RWPE2 (cell line): ENCODE data around the gene CCDC177.
A peak's percentile ranks its signal among the peaks of the same experiment; 100 is the strongest.

Experiments used
- ATAC-seq: fragments of 200-7000 bp; cut with Tn5 transposase; 3 replicates; pipeline ENCODE4 v1.9.1; 2021; ENCODE audit warnings: low read depth
- DNase-seq: peaks from one replicate; pipeline ENCODE4 v3.0.0-alpha.2; 2020; ENCODE audit warnings: low spot score
- H3K27ac ChIP-seq: fragments of 450-650 bp; 2 replicates; pipeline ENCODE4 v1.5.1; 2017; ENCODE audit warnings: mild to moderate bottlenecking; ENCODE audit not compliant: poor library complexity, severe bottlenecking
- H3K27me3 ChIP-seq: fragments of 250-450 bp; sonication (Bioruptor Pico); 2 replicates; pipeline ENCODE4 v1.5.1; 2021; ENCODE audit warnings: mild to moderate bottlenecking, moderate library complexity; ENCODE audit not compliant: insufficient read depth, poor library complexity, severe bottlenecking
- H3K36me3 ChIP-seq: fragments of 250-450 bp; sonication (Bioruptor Pico); 2 replicates; pipeline ENCODE4 v1.5.1; 2020; ENCODE audit warnings: low read depth, mild to moderate bottlenecking, moderate library complexity
- H3K4me1 ChIP-seq: fragments of 250-450 bp; sonication (Bioruptor Pico); 2 replicates; pipeline ENCODE4 v1.5.1; 2021; ENCODE audit warnings: mild to moderate bottlenecking, moderate library complexity; ENCODE audit not compliant: insufficient read depth, poor library complexity, severe bottlenecking
- H3K4me3 ChIP-seq: fragments of 250-450 bp; sonication (Bioruptor Pico); 2 replicates; pipeline ENCODE4 v1.5.1; 2021; ENCODE audit warnings: mild to moderate bottlenecking, moderate library complexity; ENCODE audit not compliant: severe bottlenecking
- H3K9me3 ChIP-seq: fragments of 250-450 bp; sonication (Bioruptor Pico); 2 replicates; pipeline ENCODE4 v1.5.1; 2021; ENCODE audit warnings: mild to moderate bottlenecking, moderate library complexity; ENCODE audit not compliant: severe bottlenecking
- CTCF ChIP-seq: fragments of 450-650 bp; IDR thresholded peaks from one replicate; pipeline ENCODE4 v1.5.1; 2017; ENCODE audit warnings: mild to moderate bottlenecking, moderate library complexity; ENCODE audit not compliant: poor library complexity, severe bottlenecking

The CCDC177 gene

GRCh38 chr14:69573831-69574262, 824 bp downstream of the CCDC177 start:
- H3K27ac ChIP-seq = no peak overlapping the region
- no peaks in the 10 kb centered on the region for H3K36me3 ChIP-seq
- TF ChIP-seq CTCF = no peak
- ATAC-seq = no peak
- no peak overlapping the region for H3K4me3 ChIP-seq
- peaks cover 76% of the 10 kb centered on the region for H3K27me3 ChIP-seq
- DNase-seq = no peak
- H3K9me3 ChIP-seq = no peaks in the 10 kb centered on the region
- peaks cover 2% of the 10 kb centered on the region for H3K4me1 ChIP-seq

DNA sequence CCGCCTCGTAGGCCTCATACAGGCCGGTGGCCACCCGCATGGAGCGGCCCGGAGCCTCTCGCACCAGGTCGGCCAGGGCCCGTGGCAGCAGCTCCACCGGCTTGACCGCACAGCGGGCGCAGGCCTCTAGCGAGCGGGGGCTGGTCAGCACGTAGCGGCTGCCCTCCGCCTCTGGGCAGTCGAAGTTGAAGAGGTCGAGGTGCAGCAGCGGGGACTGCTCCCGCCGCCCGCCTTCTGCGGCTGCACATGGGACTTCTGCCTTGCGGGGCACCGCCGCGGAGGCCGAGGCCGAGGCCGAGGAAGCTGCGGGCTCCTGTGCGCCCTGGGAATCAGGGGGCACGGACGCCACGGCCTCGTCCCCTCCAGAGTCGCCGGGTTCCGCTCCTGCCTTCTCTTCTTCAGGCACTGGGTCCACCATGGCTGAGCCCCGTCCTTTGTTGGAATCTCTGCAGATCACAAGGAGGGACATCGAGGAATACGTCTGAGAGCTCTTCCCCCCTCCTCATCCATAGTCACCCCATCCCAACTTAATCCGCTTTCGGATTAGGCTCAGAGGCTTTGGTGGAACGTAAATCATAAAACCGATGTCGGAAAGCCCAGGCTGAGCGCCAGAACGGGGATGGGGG, 1.4 kb downstream of the CCDC177 start:
- DNase-seq = no peak
- Histone ChIP-seq H3K4me1 (peaks cover 2% of the 10 kb centered on the region), H3K27ac (no peak overlapping the region), H3K4me3 (no peak overlapping the region), H3K9me3 (no peaks in the 10 kb centered on the region), H3K27me3 (peaks cover 82% of the 10 kb centered on the region), H3K36me3 (no peaks in the 10 kb centered on the region)
- TF ChIP-seq CTCF = no peak
- no peak for ATAC-seq

DNA sequence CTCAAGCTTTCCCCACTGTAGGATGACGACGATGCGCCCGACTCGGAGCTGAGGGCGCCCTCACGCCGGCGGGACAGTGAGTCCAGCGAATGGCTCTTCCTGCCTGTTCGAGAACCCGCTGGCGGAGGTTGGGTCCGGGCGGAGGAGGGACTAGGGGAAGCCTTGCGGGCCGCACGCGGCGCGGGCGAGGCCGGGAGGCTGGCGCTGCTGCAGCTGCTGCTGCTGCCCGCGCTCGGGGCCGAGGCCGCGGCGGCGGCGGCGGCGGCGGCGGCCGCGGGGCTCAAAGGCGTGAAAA, 1.9 kb downstream of the CCDC177 start:
- DNase-seq = no peak
- Histone ChIP-seq H3K27ac (no peak overlapping the region), H3K9me3 (no peaks in the 10 kb centered on the region), H3K27me3 (peaks cover 87% of the 10 kb centered on the region), H3K4me3 (no peak overlapping the region), H3K4me1 (peaks cover 2% of the 10 kb centered on the region), H3K36me3 (no peaks in the 10 kb centered on the region)
- no peak for ATAC-seq
- no peak for TF ChIP-seq CTCF

DNA sequence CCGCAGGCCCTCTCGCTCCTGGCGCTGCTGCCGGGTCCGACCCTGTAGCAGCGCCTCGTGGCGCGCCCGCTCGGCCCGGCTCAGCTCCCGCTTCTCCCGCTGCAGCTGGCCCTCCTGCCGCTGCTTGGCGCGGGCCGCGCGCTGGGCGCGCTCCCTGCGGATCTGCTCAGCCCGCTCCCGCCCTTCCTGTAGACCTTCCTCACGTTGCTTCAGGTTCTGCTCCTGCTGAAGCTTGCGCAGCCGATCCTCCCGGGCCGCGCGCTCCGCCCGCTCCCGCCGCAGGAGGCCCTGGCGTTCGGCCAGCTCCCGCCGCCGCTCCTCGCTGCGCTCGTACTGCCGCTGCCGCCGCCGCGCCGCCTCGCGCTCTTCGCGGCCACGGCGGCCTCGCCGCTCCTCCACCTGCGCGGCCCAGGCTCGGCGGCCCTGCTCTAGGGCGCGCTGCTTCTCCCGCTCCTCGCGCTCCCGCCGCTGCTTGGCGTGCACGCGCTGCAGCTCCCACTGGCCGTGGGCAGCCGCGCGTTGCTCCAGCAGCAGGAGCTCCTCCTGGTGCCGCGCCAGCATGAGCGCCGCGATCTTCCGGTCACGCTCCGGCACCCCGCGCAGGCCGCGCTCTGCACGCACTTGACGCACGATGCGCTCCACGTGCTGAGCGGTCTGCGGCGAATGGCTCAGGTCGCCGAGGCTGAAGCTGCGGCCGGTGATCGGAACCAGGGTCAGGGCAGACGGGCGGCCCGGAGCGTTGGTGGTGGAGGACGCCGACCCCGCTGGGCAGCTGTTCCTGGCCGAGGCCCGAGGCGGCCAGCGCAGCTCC, 2.4 kb downstream of the CCDC177 start:
- Histone ChIP-seq H3K27me3 (peaks cover 92% of the 10 kb centered on the region), H3K27ac (no peak overlapping the region), H3K4me3 (peak overlapping the region; percentile 26), H3K36me3 (no peaks in the 10 kb centered on the region), H3K9me3 (no peaks in the 10 kb centered on the region), H3K4me1 (peaks cover 2% of the 10 kb centered on the region)
- TF ChIP-seq CTCF = no peak
- ATAC-seq (peak; percentile 46), DNase-seq (no peak)
